SU-DHL-6 (cell line): ENCODE measurements around the gene DEDD2.

Source experiments
- EZH2phosphoT487 ChIP-seq: fragments of 200-600 bp; sonication (generic), shearing (Covaris generic); conservative IDR thresholded peaks from 2 replicates; pipeline ENCODE4 v1.6.1; 2018; ENCODE audit warnings: mild to moderate bottlenecking, antibody characterized with exemption, low read length, moderate library complexity, mixed read lengths
- TF ChIP-seq, protein P1 (sequence below): fragments of 200-600 bp; sonication (generic); IDR thresholded peaks from one replicate; pipeline ENCODE4 v1.5.1; 2017; ENCODE audit warnings: antibody characterized with exemption, mild to moderate bottlenecking, low read length, moderate library complexity; ENCODE audit not compliant: insufficient read depth, poor library complexity, severe bottlenecking

GRCh38 chr19:42228641-42229040 lies 11.2 kb upstream of the DEDD2 start:
- TF ChIP-seq, protein P1, sequence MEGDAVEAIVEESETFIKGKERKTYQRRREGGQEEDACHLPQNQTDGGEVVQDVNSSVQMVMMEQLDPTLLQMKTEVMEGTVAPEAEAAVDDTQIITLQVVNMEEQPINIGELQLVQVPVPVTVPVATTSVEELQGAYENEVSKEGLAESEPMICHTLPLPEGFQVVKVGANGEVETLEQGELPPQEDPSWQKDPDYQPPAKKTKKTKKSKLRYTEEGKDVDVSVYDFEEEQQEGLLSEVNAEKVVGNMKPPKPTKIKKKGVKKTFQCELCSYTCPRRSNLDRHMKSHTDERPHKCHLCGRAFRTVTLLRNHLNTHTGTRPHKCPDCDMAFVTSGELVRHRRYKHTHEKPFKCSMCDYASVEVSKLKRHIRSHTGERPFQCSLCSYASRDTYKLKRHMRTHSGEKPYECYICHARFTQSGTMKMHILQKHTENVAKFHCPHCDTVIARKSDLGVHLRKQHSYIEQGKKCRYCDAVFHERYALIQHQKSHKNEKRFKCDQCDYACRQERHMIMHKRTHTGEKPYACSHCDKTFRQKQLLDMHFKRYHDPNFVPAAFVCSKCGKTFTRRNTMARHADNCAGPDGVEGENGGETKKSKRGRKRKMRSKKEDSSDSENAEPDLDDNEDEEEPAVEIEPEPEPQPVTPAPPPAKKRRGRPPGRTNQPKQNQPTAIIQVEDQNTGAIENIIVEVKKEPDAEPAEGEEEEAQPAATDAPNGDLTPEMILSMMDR = no peak
- no peak for TF ChIP-seq EZH2phosphoT487
